Muscle of arm (tissue), 12 donors: ENCODE results near the gene TMEM121. TPM values are rescaled to one million over a fixed set of nuclear protein-coding genes. Genes with fewer than 3 reads are reported as not detected.
"Not testable (repeated sequence)": the region's sequence is repeated elsewhere in the genome, so short reads cannot be mapped to it uniquely, and the experiment has no call there.

ENCODE experiments used
- DNase-seq: peaks from one replicate; pipeline ENCODE4 v3.0.0-alpha.2; 2013
- polyA plus RNA-seq, 12 donors: library from polyadenylated mRNA; unstranded; fragments of 120-200 nt; gene quantifications; one replicate each; pipeline ENCODE4 v1.2.1, GENCODE V29; 2013; ENCODE audit not compliant: insufficient read length in 12 of 12

Gene TMEM121
- polyA plus RNA-seq, 12 donors, result 1.0 to 3.1 (median 1.5) TPM; not detected in 2

GRCh38 chr14:105540811-105541210, 14.4 kb downstream of the TMEM121 start:
- DNase-seq, result no peak

DNA sequence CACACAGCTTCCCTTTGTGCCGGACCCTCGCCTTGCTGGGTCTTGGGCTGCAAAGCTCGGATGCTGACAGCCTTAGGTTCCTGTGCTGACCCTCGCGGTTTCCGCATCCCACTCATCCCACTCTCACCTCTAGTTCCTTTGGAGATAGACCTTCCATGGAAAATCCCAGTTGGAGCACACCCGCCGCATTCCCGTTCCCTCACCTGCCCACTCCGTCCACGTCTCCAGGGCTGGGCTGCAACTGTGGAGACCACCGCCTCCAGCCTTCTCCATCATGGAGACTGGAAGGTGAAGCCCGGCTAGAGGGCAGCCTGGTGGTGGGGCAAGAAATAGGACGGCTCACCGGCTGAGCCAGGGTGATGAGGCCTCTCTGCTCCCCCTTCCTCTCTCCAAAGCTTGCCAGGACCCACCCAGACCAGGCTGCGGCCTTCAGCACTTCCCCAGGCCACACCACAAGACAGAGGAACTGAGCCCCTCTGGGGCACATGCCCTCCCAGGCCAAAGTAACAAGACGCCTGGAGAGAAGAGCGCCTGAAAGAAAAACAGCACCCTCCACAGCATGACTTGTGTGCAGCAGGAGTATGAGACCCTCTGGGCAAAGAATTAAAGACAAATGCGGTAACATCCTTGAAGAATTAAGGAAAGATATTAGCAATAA, 15.0 kb downstream of the TMEM121 start:
- no peak for DNase-seq

GRCh38 chr14:105545676-105546075, 19.3 kb downstream of the TMEM121 start:
- not testable (repeated sequence) for DNase-seq

GRCh38 chr14:105546410-105546809, 20.0 kb downstream of the TMEM121 start:
- not testable (repeated sequence) for DNase-seq

DNA sequence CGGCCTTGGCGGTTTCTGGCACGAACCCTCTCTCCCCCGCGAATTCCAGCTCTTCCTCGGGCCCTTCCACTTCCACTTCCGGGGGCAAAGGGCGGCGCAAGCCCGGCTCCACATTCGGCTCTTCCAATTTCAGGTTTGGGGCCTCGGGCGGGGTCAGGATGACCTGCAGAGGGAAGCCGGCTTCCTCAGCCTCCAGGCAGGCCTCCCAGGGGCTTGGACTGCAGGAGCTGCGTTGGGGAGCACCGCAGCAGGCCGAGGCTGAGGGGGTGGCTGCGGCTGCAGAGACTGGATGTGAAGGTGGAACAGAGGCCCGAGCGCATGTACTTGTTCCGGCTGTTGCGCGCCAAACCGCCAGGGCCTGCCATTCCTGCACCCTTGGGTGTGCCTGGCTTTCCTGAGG, 20.7 kb downstream of the TMEM121 start:
- DNase-seq, result not testable (repeated sequence)

GRCh38 chr14:105547741-105548169, 21.4 kb downstream of the TMEM121 start:
- DNase-seq, result no peak

- no peak for DNase-seq
These were observed 23.1 kb downstream of the TMEM121 start for GRCh38 chr14:105549481-105549880.

GRCh38 chr14:105554022-105554421, 27.6 kb downstream of the TMEM121 start:
- DNase-seq, result no peak

GRCh38 chr14:105554523-105554922, 28.1 kb downstream of the TMEM121 start:
- no peak for DNase-seq

- not testable (repeated sequence) for DNase-seq
These were observed 31.3 kb downstream of the TMEM121 start for GRCh38 chr14:105557671-105558070.

GRCh38 chr14:105558449-105559154, 32.2 kb downstream of the TMEM121 start:
- DNase-seq, result not testable (repeated sequence)

GRCh38 chr14:105559384-105560047, 33.1 kb downstream of the TMEM121 start:
- not testable (repeated sequence) for DNase-seq

DNA sequence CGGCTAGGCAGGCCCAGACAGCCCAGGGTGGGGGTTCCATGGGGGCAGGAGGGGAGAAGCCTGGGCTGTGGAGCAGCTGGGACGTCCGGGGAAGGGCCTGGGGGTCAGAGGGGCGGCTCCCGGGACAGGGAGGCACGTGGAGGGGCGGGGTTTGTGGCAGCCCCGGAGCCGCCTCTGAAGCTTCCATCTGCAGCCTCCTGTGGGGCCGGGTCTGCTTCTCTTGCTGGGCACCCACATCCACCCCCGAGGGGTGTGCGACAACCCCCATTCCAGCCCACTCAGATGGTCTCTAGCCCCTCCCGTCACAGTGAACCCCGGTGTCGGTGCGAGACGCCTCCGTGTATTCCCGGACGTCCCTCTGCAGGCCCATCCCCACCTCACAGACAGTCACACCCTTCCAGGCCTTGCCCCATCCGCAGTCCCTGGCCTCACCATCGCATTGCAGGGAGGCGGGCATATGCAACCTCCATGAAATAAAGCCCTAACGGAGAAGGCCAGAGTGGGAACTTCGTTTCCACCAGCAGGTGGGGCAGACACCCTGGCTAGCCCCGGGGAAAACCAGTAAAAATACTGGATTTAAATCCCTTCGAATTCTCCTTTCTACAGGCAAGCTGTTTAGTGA, 33.8 kb downstream of the TMEM121 start:
- not testable (repeated sequence) for DNase-seq

- DNase-seq, result not testable (repeated sequence)
These were observed 35.0 kb downstream of the TMEM121 start for GRCh38 chr14:105561345-105561744.

DNA sequence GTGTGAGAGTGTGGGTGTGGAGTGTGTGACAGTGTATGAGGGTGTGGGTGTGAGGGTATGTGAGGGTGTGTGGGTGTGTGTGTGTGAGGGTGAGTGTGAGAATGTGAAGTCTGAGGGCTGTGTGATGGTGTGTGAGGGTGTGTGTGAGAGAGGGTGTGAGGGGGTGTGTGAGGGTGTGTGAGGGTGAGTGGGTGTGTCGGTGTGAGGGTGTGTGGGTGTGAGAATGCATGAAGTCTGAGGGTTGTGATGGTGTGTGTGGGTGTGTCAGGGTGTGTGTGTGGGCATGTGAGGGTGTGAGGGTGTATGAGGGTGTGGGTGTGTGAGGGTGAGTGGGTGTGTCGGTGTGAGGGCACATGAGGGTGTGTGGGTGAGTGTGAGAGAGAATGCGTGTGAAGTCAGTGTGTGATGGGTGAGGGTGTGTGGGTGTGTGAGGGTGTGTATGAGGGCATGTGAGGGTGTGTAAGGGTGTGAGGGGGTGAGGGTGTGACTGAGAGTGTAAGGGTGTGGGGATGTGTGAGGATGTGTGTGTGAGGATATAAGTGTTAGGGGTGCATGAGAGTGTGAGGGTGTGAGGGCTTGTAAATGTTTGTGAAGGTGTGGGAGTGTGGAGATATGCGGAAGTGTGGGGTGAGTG, 36.4 kb downstream of the TMEM121 start:
- DNase-seq, result no peak

DNA sequence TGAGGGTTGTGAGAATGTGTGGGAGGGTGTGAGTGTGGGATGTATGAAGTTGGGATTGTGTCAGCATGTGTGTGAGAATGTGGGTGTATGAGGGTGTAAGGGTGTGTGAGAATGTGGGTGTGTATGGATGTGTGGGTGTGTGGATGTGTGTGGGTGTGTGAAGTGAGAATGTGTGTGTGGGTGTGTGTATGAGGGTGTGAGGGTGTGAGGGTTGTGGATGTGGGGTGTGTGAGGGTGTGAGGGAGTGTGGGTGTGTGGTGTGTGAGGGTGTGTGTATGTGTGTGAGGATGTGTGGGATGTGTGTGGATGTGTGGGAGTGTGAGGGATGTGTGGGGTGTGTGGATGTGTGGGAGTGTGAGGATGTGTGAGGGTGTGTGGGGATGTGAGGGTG, 37.0 kb downstream of the TMEM121 start:
- DNase-seq, result no peak

DNA sequence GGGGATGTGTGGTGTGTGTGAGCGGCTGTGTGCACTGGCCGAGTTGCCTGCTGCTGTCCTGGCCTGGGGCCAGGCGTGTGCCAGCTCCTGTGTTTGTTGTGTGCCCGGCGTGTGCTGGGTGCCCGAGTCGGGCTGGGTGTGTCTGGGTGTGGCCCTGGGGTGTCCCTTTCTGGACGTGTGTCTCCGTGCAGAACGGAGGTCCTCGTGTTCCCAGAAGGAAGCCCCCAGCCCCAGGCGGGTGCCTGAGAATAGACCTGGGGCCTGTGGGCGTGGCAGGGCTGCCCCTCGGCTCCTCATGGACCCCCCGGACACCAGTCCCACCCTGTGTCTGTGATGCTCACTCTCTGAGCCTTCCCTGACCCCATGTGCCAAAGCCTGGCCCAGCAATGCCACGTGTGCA, 38.2 kb downstream of the TMEM121 start:
- DNase-seq, result not testable (repeated sequence)

DNA sequence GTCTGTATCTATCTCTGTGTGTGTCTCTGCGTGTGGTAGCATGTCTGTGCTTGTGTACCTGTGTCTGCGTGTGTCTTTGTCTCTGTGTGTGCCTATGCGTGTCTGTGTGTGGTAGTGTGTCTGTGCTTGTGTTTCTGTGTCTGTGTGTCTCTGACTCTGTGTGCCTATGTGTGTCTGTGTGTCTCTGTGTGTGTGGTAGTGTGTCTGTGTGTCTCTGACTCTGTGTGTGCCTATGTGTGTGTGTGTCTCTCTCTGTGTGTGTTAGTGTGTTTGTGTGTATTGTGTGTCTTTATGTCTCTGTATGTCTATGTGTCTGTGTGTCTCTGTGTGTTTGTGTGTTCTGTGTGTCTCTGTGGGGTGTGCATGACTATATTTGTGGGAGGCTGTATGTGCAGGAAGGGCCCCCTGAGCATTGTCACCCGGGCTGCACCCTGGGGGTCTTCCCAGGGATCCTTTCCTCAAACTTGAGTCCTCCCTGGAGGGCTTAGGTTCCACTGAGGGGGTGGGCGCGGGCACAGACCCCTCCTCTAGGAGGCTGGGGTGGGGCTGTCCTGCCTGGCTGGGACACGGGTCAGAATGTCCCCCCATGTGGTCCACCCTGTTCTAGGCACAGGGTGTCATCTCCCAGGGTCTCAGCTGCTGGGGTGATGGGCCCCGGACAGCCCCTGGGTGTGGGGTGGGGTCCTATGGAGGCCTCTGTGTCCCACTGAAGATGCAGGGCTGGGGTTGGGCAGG, 39.0 kb downstream of the TMEM121 start:
- not testable (repeated sequence) for DNase-seq

- DNase-seq, result not testable (repeated sequence)
These were observed 40.1 kb downstream of the TMEM121 start for GRCh38 chr14:105566248-105567163.
